K562 (cell line): ENCODE data around the gene CS. TPM values are rescaled to one million over a fixed set of nuclear protein-coding genes. Genes with fewer than 3 reads are reported as not detected.
A peak's percentile ranks its signal among the peaks of the same experiment; 100 is the strongest.

ENCODE experiments used
- BCLAF1 ChIP-seq, 2 experiments: fragments of 450-650 bp in 1 of 2; IDR thresholded peaks; 2 replicates each; pipeline ENCODE4 v1.6.1; 2011 to 2017; ENCODE audit warnings: low read depth in 2 of 2, antibody characterized with exemption in 1 of 2, borderline replicate concordance in 1 of 2, low read length in 1 of 2, mild to moderate bottlenecking in 1 of 2, mixed read lengths in 1 of 2; ENCODE audit not compliant: control insufficient read depth in 1 of 2
- BDP1 ChIP-seq: IDR thresholded peaks from 3 replicates; pipeline ENCODE4 v1.6.1; 2011; ENCODE audit not compliant: insufficient read length, insufficient read depth
- CSDE1 ChIP-seq, 2 experiments: fragments of 450-650 bp; IDR thresholded peaks; 2 replicates each; pipeline ENCODE4 v1.6.1; 2016; ENCODE audit warnings: mild to moderate bottlenecking in 1 of 2
- E2F8 ChIP-seq: fragments of 450-650 bp; IDR thresholded peaks from 2 replicates; pipeline ENCODE4 v1.7.1; 2018; ENCODE audit warnings: mild to moderate bottlenecking, low read depth; ENCODE audit not compliant: partially characterized antibody
- GTF2E2 ChIP-seq: fragments of 200-800 bp; sonication (Bioruptor generic); IDR thresholded peaks from 2 replicates; pipeline ENCODE4 v1.6.1; 2016; ENCODE audit warnings: missing genetic modification characterization, missing compliant biosample characterization
- HDAC1 ChIP-seq, 2 experiments: fragments of 450-650 bp; IDR thresholded peaks; 2 replicates each; pipeline ENCODE4 v1.6.1; 2016 to 2017; ENCODE audit warnings: inconsistent platforms in 1 of 2, mild to moderate bottlenecking in 1 of 2, moderate library complexity in 1 of 2
- KDM2B ChIP-seq: fragments of 250-450 bp; sonication (Bioruptor Pico); IDR thresholded peaks from 2 replicates; pipeline ENCODE4 v1.8.0; 2021; ENCODE audit warnings: mild to moderate bottlenecking, moderate library complexity
- LARP7 ChIP-seq: fragments of 450-650 bp; IDR thresholded peaks from 2 replicates; pipeline ENCODE4 v1.6.1; 2016
- NEUROD1 ChIP-seq: fragments of 150-350 bp; IDR thresholded peaks from 2 replicates; pipeline ENCODE4 v1.6.1; 2014; ENCODE audit warnings: borderline replicate concordance, low read length, low read depth; ENCODE audit not compliant: partially characterized antibody
- NFE2L1 ChIP-seq: fragments of 450-650 bp; IDR thresholded peaks from 2 replicates; pipeline ENCODE4 v1.6.1; 2016; ENCODE audit warnings: missing genetic modification characterization, low read depth, mild to moderate bottlenecking, missing compliant biosample characterization, moderate library complexity, borderline replicate concordance
- POLR3A ChIP-seq: IDR thresholded peaks from 2 replicates; pipeline ENCODE4 v1.6.1; 2011; ENCODE audit warnings: borderline replicate concordance, mild to moderate bottlenecking, moderate library complexity; ENCODE audit not compliant: insufficient read length, insufficient read depth; ENCODE audit errors: extremely low read depth
- PRMT5 ChIP-seq: sonication (generic); formaldehyde crosslinking; IDR thresholded peaks from 2 replicates; pipeline ENCODE4 v1.5.0; 2020; ENCODE audit warnings: missing genetic modification reagents
- RBM14 ChIP-seq: fragments of 200-400 bp; formaldehyde crosslinking; IDR thresholded peaks from 2 replicates; pipeline ENCODE4 v1.6.1; 2018; ENCODE audit warnings: low read depth, mild to moderate bottlenecking, low read length, moderate library complexity, borderline replicate concordance; ENCODE audit not compliant: insufficient read depth
- THRAP3 ChIP-seq: fragments of 450-650 bp; IDR thresholded peaks from 2 replicates; pipeline ENCODE4 v1.6.1; 2016; ENCODE audit warnings: mild to moderate bottlenecking, inconsistent platforms, borderline replicate concordance
- TOE1 ChIP-seq, 2 experiments: fragments of 450-650 bp in 1 of 2; sonication (generic) in 1 of 2; formaldehyde crosslinking in 1 of 2; IDR thresholded peaks; 2 replicates each; pipeline versions ENCODE4 v1.7.1 to v1.8.0; 2016 to 2022; ENCODE audit warnings: borderline replicate concordance in 2 of 2, mild to moderate bottlenecking in 2 of 2, antibody characterized with exemption in 1 of 2, inconsistent platforms in 1 of 2, low read depth in 1 of 2, missing genetic modification reagents in 1 of 2, moderate library complexity in 1 of 2
- ZBTB8A ChIP-seq: fragments of 450-650 bp; IDR thresholded peaks from 2 replicates; pipeline ENCODE4 v1.6.1; 2018; ENCODE audit warnings: mild to moderate bottlenecking, moderate library complexity; ENCODE audit not compliant: partially characterized antibody
- ZNF146 ChIP-seq: IDR thresholded peaks from one replicate; pipeline ENCODE4 v1.6.1; 2018; ENCODE audit warnings: missing compliant biosample characterization; ENCODE audit not compliant: unreplicated experiment
- polyA plus RNA-seq, 8 experiments: library from polyadenylated mRNA; depleted of rRNA in 4 of 8; stranded (reverse) in 5 of 8; unstranded in 3 of 8; fragments of >200 nt; fragmentation: Nextera tagmentation in 2 of 8; fragmentation: Illumina TruSeq in 1 of 8; extraction: Ambion mirVana in 2 of 8; extraction: Trizol in 1 of 8; gene quantifications; 2 replicates each; pipeline versions ENCODE4 v1.2.1 to v1.2.3, GENCODE V29; 2011 to 2014; ENCODE audit warnings: inconsistent platforms in 1 of 8, missing spikeins in 1 of 8
- total RNA-seq, 7 experiments: library from RNA; depleted of rRNA in 6 of 7; stranded (reverse); fragments of >200 nt in 6 of 7; fragmentation: Illumina TruSeq in 2 of 7; extraction: Trizol in 2 of 7; gene quantifications; 2 replicates each; pipeline versions ENCODE4 v1.2.1 to v1.2.3, GENCODE V29; 2011 to 2021; ENCODE audit warnings: low replicate concordance in 1 of 7
- TF ChIP-seq, protein P1 (sequence below): fragments of 450-650 bp; IDR thresholded peaks from 2 replicates; pipeline ENCODE4 v1.7.0; 2016; ENCODE audit warnings: borderline replicate concordance

Gene CS
- total and polyA plus RNA-seq, 9 of the 15 experiments (the other 6 are each of a cell fraction or from before 2014, with no cell fraction given): 99.9 to 390 (median 149) TPM

GRCh38 chr12:56315622-56316473 is 15.7 kb upstream of the CS start, which contains the start of gene CNPY2 (continued):
- TF ChIP-seq HDAC1 (IDR thresholded peaks at IDR 0.05) (peak in 1 of 2 experiments; percentile 76; a peak in 1 of 4 replicates), KDM2B (CRISPR knock-in tag) (no peak), NEUROD1 (peak; percentile 59), BCLAF1 (IDR thresholded peaks at IDR 0.05; ENCODE audit: borderline replicate concordance in 1 of 2, control insufficient read depth in 1 of 2, low read depth in 2 of 2, low read length in 1 of 2) (no peak), ZBTB8A (no peak), LARP7 (no peak), GTF2E2 (tag) (peak; percentile 37; the same call in 1 of the 2 replicates), THRAP3 (no peak), E2F8 (no peak), RBM14 (no peak), CSDE1 (IDR thresholded peaks at IDR 0.05) (no peak), BDP1 (no peak), TOE1 (IDR thresholded peaks at IDR 0.05; ENCODE audit: borderline replicate concordance) (peak; percentile 95), TOE1 (CRISPR knock-in tag; IDR thresholded peaks at IDR 0.05; ENCODE audit: borderline replicate concordance, low read depth) (no peak), POLR3A (no peak), ZNF146 (no peak), PRMT5 (CRISPR knock-in tag) (no peak), NFE2L1 (tag) (no peak)
- TF ChIP-seq, protein P1, sequence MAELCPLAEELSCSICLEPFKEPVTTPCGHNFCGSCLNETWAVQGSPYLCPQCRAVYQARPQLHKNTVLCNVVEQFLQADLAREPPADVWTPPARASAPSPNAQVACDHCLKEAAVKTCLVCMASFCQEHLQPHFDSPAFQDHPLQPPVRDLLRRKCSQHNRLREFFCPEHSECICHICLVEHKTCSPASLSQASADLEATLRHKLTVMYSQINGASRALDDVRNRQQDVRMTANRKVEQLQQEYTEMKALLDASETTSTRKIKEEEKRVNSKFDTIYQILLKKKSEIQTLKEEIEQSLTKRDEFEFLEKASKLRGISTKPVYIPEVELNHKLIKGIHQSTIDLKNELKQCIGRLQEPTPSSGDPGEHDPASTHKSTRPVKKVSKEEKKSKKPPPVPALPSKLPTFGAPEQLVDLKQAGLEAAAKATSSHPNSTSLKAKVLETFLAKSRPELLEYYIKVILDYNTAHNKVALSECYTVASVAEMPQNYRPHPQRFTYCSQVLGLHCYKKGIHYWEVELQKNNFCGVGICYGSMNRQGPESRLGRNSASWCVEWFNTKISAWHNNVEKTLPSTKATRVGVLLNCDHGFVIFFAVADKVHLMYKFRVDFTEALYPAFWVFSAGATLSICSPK: no peak
